DMS 273 (cell line): ENCODE results near the gene COX4I2.
"Not testable (repeated sequence)": the region's sequence is repeated elsewhere in the genome, so short reads cannot be mapped to it uniquely, and the experiment has no call there.

Experiments
- DNase-seq: peaks from one replicate; lab custom pipeline; 2025; ENCODE audit not compliant: unreplicated experiment; lab: John Stamatoyannopoulos, UW

Gene COX4I2

DNA sequence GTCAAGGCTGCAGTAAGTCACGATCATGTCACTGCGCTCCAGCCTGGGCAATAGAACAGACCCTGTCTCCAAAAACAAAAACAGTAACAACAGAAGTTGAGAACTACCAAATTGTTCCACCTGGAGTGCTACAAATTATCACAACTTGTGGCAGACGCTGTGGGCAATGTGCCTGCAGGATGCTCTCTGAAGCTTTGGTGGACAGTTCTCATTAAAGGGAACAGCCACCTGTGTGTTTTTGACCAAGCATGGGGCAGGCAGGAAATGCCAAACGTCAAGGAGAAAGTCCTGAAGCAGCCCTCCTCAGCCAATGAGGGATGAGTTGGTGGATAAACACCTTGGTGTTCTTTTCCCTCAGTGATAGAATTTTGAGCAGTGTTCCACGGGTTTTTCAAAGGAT lies 15.8 kb downstream of the COX4I2 start:
- DNase-seq: peak; percentile 30

- no peak for DNase-seq
Measured at GRCh38 chr20:31654534-31654933, 16.8 kb downstream of the COX4I2 start.

DNA sequence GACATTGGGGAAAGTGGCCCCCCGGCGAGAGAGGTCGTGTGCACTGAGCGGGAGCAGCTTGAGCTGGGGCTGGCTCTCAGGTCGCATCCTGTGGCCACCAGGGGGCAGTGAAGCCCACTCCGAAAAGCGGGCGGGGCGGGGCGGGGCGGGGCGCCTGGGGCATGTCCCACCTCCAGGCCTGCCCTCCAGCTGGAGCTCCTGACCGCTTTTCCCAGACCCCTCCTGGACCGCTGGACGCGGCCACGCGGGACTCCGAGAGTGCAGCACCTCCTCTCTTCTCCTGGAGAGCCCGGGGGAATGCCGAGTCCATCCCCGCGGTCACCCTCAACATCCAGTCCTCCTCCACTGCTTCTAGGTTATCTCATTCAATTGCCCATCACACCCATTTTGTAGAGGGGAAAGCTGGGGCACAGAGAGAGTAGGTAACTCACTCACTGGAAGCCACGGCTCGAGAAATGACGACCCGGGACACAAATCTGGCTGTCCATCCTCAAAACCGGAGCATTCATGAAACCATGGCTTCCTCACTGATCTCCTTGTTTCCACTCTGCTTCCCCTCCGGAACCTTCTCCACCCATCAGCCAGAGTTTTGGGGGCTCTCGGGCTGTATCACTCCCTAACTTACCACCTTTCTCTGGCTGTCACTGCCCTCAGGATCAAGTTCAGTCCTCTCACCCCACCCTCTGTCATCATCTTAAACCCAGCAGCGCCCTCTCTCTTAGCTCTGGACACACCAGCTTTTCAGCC lies 24.1 kb downstream of the COX4I2 start:
- peak; percentile 86 for DNase-seq

DNA sequence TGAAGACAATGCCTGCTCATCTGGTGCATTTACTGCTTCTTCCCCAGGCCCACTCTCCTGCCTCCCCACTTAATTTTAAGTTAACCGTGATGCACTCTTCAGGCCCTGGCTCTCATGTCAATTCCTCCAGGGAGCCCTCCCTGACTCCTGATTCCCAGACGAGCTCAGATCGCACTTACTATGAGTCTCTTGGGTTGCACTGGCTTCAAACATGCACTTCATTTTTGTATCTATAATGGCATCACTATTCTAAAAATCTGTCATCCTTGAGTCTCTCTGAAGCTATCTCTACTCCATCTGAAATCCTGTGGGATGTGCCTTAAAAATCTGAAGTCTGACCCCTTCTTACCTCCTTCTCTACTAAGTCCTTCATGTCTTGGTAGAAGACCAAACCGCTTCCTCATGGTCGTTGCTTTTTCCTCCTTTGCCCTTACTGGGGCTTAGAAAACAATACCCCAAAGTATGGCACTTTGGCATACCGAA lies 24.7 kb downstream of the COX4I2 start:
- no peak for DNase-seq

GRCh38 chr20:31663524-31663837 lies 25.8 kb downstream of the COX4I2 start:
- DNase-seq: no peak

DNA sequence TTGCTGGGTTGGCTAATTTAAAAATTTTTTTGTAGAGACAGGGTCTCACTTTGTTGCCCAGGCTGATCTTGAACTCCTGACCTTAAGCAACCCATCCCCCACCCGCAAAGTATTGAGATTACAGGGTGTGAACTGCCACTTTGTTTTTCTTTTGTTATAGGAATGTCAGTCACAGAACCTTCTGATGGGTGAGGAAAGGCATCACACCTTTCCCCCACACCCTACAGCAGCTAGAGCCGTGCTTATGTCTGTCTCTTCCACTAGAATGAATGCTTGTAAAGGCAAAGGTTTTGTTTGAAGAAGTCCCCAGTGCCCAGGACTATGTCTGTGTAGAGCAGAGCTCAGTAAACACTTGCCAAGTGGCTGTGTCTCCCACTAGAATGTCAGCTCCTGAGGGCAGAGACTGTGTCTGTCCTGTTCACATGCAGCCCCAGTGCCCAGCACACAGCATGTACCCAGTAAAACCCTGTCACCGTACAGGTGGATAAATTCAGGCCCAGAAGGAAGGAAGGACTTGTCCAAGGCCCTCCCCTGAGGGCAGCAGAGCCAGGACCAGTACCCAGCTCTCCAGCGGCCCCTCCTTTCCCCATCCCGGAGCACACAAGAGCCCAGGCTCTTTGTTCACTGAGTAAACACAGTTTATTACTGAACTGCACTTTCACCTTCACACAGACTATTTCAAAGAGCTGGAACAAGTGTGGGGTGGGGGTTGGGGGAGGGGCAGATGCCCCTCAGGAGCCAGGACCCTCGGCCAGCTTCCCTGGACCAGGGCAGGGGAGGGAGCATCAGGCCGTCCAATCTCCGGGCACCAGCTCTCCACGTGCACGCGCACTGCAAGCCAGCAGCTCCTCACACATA lies 26.4 kb downstream of the COX4I2 start:
- DNase-seq: no peak

- DNase-seq: no peak
Measured at GRCh38 chr20:31664696-31665354, 27.1 kb downstream of the COX4I2 start.

DNA sequence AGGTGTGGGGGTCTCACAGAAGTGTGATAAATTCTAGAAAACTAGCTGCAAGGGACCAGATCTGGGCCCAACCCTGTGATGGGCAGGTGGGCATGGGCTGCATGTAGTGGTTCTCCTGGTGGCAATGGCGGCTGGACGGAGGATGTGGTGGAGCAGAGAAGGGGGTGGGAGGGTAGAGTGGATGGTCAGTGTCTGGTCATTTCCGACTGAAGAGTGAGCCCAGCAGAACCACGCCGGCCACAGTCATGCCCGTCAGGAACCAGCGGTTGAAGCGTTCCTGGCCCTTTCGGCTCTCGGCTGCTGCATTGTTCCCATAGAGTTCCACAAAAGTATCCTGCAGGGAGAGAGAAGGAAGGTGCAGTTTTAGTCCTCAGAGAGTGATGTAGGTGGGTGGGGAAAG lies 28.0 kb downstream of the COX4I2 start:
- DNase-seq: no peak

- DNase-seq: peak; percentile 41
Measured at GRCh38 chr20:31666258-31667042, 28.7 kb downstream of the COX4I2 start.

GRCh38 chr20:31667315-31668285 lies 29.9 kb downstream of the COX4I2 start:
- DNase-seq: no peak

- DNase-seq: not testable (repeated sequence)
Measured at GRCh38 chr20:31668944-31669343, 31.2 kb downstream of the COX4I2 start.

- no peak for DNase-seq
Measured at GRCh38 chr20:31669876-31670275, 32.2 kb downstream of the COX4I2 start.

- peak; percentile 32 for DNase-seq
Measured at GRCh38 chr20:31670371-31671228, 32.9 kb downstream of the COX4I2 start.

DNA sequence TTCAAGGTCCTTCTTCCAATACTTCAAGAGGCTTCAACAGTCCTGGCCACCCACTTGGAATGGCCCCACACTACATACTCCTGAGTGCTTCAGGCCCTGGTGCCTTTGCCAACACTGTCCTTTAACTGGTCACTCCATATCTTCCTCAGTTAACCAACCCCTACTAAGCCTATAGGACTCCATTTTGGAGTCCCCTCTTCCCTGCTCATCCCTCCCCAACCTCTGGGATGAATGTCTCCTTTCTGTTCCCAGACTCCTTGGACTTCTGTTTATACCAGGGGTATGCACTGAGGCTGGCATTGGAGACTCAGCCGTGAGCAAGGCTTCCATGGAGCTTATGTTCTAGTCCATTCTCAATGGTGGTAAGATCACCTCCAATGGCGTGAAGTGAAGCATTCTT lies 33.6 kb downstream of the COX4I2 start:
- no peak for DNase-seq

DNA sequence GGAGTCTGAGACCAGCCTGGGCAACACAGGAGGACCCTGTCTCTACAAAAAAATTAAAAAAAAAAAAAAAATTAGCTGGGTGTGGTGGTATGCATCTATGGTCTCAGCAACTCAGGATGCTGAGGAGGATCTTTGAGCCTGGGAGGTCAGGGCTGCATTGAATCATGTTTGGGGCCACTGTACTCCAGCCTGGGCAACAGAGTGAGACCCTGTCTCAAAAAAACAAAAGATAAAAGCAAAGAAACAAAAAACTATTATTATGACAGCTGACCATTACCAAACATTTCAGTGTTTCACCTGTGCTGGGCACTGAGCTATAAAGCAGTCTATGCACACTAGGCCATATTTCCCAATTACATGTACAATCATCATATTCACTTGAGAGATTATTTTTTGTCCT lies 35.7 kb downstream of the COX4I2 start:
- no peak for DNase-seq

- DNase-seq: no peak
Measured at GRCh38 chr20:31673943-31674463, 36.3 kb downstream of the COX4I2 start.

DNA sequence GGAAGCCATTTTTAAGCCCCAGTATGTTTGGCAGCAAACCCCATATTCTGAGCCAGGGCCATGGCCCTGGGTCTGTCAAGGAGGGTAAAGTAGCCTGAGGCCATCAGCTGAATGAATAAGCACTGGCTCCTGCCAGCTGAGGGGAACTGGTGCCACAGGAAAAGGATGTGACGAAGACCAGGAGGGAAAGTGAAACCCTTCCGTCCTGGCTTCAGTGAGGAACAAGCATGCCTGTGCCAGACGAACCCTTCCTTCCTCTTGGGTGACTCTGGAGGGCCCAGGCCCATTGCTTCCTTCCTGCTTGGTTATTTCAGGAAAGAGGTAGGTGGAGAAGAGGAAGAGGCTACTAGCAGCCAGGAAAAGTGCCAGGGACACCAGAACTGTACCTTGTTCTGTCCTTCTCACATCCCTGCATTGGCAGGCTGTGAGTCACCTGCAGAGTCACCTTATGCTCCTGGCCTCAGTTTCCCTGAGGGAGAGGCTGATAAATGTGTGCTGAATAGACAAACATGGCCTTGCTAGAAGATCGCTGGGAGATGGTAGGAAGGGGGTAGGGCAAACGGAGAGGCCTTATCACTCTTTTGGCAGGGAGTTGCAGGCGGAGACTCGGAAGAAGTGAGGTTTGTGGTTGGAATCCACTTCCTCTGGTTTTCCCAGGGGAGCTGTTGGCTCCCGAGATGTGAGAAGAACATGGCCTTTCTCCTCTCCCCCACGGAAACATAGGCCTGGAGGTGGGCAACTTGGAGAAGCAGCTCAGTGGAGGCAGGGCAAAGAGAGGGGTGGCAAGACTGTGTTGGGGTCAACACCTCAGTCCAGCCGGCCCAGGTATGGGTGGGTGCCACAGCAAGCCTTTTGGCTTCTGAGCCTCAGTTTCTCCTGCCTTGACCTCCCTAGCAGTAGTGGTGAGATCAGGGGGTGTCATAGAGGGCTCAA lies 37.4 kb downstream of the COX4I2 start:
- no peak for DNase-seq
